ENCODE results near the gene TMEM132D.

GRCh38 chr12:129706716-129707115 is 197.1 kb downstream of the TMEM132D start:
- TF ChIP-seq POLR2A (IDR thresholded peaks at IDR 0.05; ENCODE audit: low read depth, low read length) (no peak), POLR2AphosphoS5 (IDR thresholded peaks at IDR 0.05; ENCODE audit: low read depth, low read length) (no peak), TAF1 (IDR thresholded peaks at IDR 0.05; ENCODE audit: borderline replicate concordance, low read depth, low read length) (no peak)

Measured in GM12892 (cell line).